Fibroblast of villous mesenchyme (primary cell): ENCODE data around the gene LGALS3. TPM values are rescaled to one million over a fixed set of nuclear protein-coding genes. Genes with fewer than 3 reads are reported as not detected.

Source experiments
- DNase-seq: peaks from one replicate; pipeline ENCODE4 v3.0.0-alpha.2; 2010; ENCODE audit warnings: low read depth
- H3K4me3 ChIP-seq: 2 replicates; pipeline ENCODE4 v1.5.1; 2011; ENCODE audit warnings: low read depth, mild to moderate bottlenecking, low read length
- total RNA-seq: library from RNA; depleted of rRNA; stranded (reverse); fragments of >200 nt; gene quantifications from 2 replicates; pipeline ENCODE4 v1.2.3, GENCODE V29; 2012
- TF ChIP-seq, protein P1 (sequence below): IDR thresholded peaks from 2 replicates; pipeline ENCODE4 v1.5.1; 2012; ENCODE audit warnings: low read depth, mild to moderate bottlenecking, low read length; ENCODE audit not compliant: insufficient read depth

The LGALS3 gene
- total RNA-seq, 1 donor, result 120 TPM

- H3K4me3 ChIP-seq, result no peak overlapping the region
- DNase-seq, result no peak
- TF ChIP-seq, protein P1, sequence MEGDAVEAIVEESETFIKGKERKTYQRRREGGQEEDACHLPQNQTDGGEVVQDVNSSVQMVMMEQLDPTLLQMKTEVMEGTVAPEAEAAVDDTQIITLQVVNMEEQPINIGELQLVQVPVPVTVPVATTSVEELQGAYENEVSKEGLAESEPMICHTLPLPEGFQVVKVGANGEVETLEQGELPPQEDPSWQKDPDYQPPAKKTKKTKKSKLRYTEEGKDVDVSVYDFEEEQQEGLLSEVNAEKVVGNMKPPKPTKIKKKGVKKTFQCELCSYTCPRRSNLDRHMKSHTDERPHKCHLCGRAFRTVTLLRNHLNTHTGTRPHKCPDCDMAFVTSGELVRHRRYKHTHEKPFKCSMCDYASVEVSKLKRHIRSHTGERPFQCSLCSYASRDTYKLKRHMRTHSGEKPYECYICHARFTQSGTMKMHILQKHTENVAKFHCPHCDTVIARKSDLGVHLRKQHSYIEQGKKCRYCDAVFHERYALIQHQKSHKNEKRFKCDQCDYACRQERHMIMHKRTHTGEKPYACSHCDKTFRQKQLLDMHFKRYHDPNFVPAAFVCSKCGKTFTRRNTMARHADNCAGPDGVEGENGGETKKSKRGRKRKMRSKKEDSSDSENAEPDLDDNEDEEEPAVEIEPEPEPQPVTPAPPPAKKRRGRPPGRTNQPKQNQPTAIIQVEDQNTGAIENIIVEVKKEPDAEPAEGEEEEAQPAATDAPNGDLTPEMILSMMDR, result no peak
Observed at GRCh38 chr14:55188686-55189295, 59.7 kb downstream of the LGALS3 start.

- TF ChIP-seq, protein P1, result no peak
- H3K4me3 ChIP-seq, result peak overlapping the region; percentile 92
- no peak for DNase-seq
Observed at GRCh38 chr14:55190906-55191202, 61.8 kb downstream of the LGALS3 start.

- TF ChIP-seq, protein P1, result no peak
Observed at GRCh38 chr14:55191203-55192053, 62.4 kb downstream of the LGALS3 start, which contains the start of gene DLGAP5. Gene DLGAP5 (minus strand): TSS chr14:55191585. CDS start chr14:55189179, 2,406 bp downstream.

GRCh38 chr14:55192054-55192621 is 63.1 kb downstream of the LGALS3 start:
- H3K4me3 ChIP-seq, result peak overlapping the region; percentile 92
- TF ChIP-seq, protein P1, result no peak
- no peak for DNase-seq

More at GRCh38 chr14:55191203-55192053, 62.4 kb downstream of the LGALS3 start, which contains the start of gene DLGAP5:
- H3K4me3 ChIP-seq, result peak within 1 kb of the TSS; percentile 92
- DNase-seq, result peak; percentile 96

- no peak overlapping the region for H3K4me3 ChIP-seq
- DNase-seq, result no peak
- TF ChIP-seq, protein P1, result no peak
Observed at GRCh38 chr14:55194656-55195355, 65.8 kb downstream of the LGALS3 start.

Other genes starting within 250 kb of the LGALS3 start
- gene GCH1, start 226.4 kb upstream of the LGALS3 start, total RNA-seq, result 2.3 and 9.1 TPM in 2 replicates
- gene WDHD1, start 102.2 kb upstream of the LGALS3 start, total RNA-seq, result 9.0 and 14.2 TPM in 2 replicates
- gene SOCS4, start 102.0 kb upstream of the LGALS3 start, total RNA-seq, result 16.1 and 26.8 TPM in 2 replicates
- 36.1 and 49.2 TPM in 2 replicates for gene MAPK1IP1L, start 77.6 kb upstream of the LGALS3 start, total RNA-seq
- gene DLGAP5, start 62.3 kb downstream of the LGALS3 start, total RNA-seq, result 17.4 and 35.0 TPM in 2 replicates
- gene FBXO34, start 142.2 kb downstream of the LGALS3 start, total RNA-seq, result 24.2 and 28.9 TPM in 2 replicates